Measurements from ENCODE around the gene CYYR1.
A peak's percentile ranks its signal among the peaks of the same experiment; 100 is the strongest.

CYYR1 gene

GRCh38 chr21:26572702-26573381 lies at the start of gene CYYR1:
CYYR1 (minus strand) TSS chr21:26573286; CDS start chr21:26572940, 346 bp downstream.
- H3K27ac ChIP-seq (ENCODE audit: low read depth, low read length) = peak within 1 kb of the TSS; percentile 88
- H3K36me3 ChIP-seq (ENCODE audit: control insufficient read depth, insufficient read depth, low read length) = peaks cover 7% of the 10 kb centered on the region; the same call in 1 of the 2 replicates
- peaks cover 16% of the 10 kb centered on the region for H3K4me1 ChIP-seq (ENCODE audit: control insufficient read depth, insufficient read depth, low read length)
- H3K9ac ChIP-seq (ENCODE audit: low read length) = peak within 1 kb of the TSS; percentile 99
- peak within 1 kb of the TSS; percentile 96 for H3K4me3 ChIP-seq (ENCODE audit: low read depth, low read length)
- H3K27me3 ChIP-seq (ENCODE audit: control insufficient read depth, insufficient read depth, low read length) = no peaks in the 10 kb centered on the region
- H3K9me3 ChIP-seq (ENCODE audit: control insufficient read depth, insufficient read depth, low read depth, low read length) = no peaks in the 10 kb centered on the region

GRCh38 chr21:26617176-26617575 lies 44.1 kb upstream of the CYYR1 start:
- Histone ChIP-seq H3K36me3 (ENCODE audit: control insufficient read depth, insufficient read depth, low read length) (no peaks in the 10 kb centered on the region), H3K27me3 (ENCODE audit: control insufficient read depth, insufficient read depth, low read length) (no peaks in the 10 kb centered on the region), H3K4me3 (ENCODE audit: low read depth, low read length) (no peak overlapping the region), H3K9ac (ENCODE audit: low read length) (no peak overlapping the region), H3K27ac (ENCODE audit: low read depth, low read length) (no peak overlapping the region), H3K4me1 (ENCODE audit: control insufficient read depth, insufficient read depth, low read length) (no peaks in the 10 kb centered on the region), H3K9me3 (ENCODE audit: control insufficient read depth, insufficient read depth, low read depth, low read length) (no peaks in the 10 kb centered on the region)

GRCh38 chr21:26614251-26614650 lies 41.2 kb upstream of the CYYR1 start:
- Histone ChIP-seq H3K27me3 (ENCODE audit: control insufficient read depth, insufficient read depth, low read length) (no peaks in the 10 kb centered on the region), H3K4me3 (ENCODE audit: low read depth, low read length) (no peak overlapping the region), H3K27ac (ENCODE audit: low read depth, low read length) (no peak overlapping the region), H3K9ac (ENCODE audit: low read length) (no peak overlapping the region), H3K9me3 (ENCODE audit: control insufficient read depth, insufficient read depth, low read depth, low read length) (peaks cover 4% of the 10 kb centered on the region; the same call in 1 of the 2 replicates), H3K36me3 (ENCODE audit: control insufficient read depth, insufficient read depth, low read length) (no peaks in the 10 kb centered on the region), H3K4me1 (ENCODE audit: control insufficient read depth, insufficient read depth, low read length) (no peaks in the 10 kb centered on the region)

- Histone ChIP-seq H3K27me3 (ENCODE audit: control insufficient read depth, insufficient read depth, low read length) (no peaks in the 10 kb centered on the region), H3K4me1 (ENCODE audit: control insufficient read depth, insufficient read depth, low read length) (no peaks in the 10 kb centered on the region), H3K27ac (ENCODE audit: low read depth, low read length) (no peak overlapping the region), H3K4me3 (ENCODE audit: low read depth, low read length) (no peak overlapping the region), H3K9me3 (ENCODE audit: control insufficient read depth, insufficient read depth, low read depth, low read length) (no peaks in the 10 kb centered on the region), H3K9ac (ENCODE audit: low read length) (no peak overlapping the region), H3K36me3 (ENCODE audit: control insufficient read depth, insufficient read depth, low read length) (no peaks in the 10 kb centered on the region)
These were observed 26.2 kb upstream of the CYYR1 start for GRCh38 chr21:26599261-26599660.

GRCh38 chr21:26597981-26598380 lies 24.9 kb upstream of the CYYR1 start:
- H3K9me3 ChIP-seq (ENCODE audit: control insufficient read depth, insufficient read depth, low read depth, low read length) = no peaks in the 10 kb centered on the region
- H3K27ac ChIP-seq (ENCODE audit: low read depth, low read length) = no peak overlapping the region
- no peaks in the 10 kb centered on the region for H3K4me1 ChIP-seq (ENCODE audit: control insufficient read depth, insufficient read depth, low read length)
- H3K4me3 ChIP-seq (ENCODE audit: low read depth, low read length) = no peak overlapping the region
- H3K27me3 ChIP-seq (ENCODE audit: control insufficient read depth, insufficient read depth, low read length) = no peaks in the 10 kb centered on the region
- no peaks in the 10 kb centered on the region for H3K36me3 ChIP-seq (ENCODE audit: control insufficient read depth, insufficient read depth, low read length)
- no peak overlapping the region for H3K9ac ChIP-seq (ENCODE audit: low read length)

- no peak overlapping the region for H3K27ac ChIP-seq (ENCODE audit: low read depth, low read length)
- H3K9ac ChIP-seq (ENCODE audit: low read length) = no peak overlapping the region
- H3K27me3 ChIP-seq (ENCODE audit: control insufficient read depth, insufficient read depth, low read length) = no peaks in the 10 kb centered on the region
- H3K9me3 ChIP-seq (ENCODE audit: control insufficient read depth, insufficient read depth, low read depth, low read length) = no peaks in the 10 kb centered on the region
- no peak overlapping the region for H3K4me3 ChIP-seq (ENCODE audit: low read depth, low read length)
- no peaks in the 10 kb centered on the region for H3K4me1 ChIP-seq (ENCODE audit: control insufficient read depth, insufficient read depth, low read length)
- no peaks in the 10 kb centered on the region for H3K36me3 ChIP-seq (ENCODE audit: control insufficient read depth, insufficient read depth, low read length)
These were observed 23.9 kb upstream of the CYYR1 start for GRCh38 chr21:26597031-26597430.

GRCh38 chr21:26595971-26596370 lies 22.9 kb upstream of the CYYR1 start:
- Histone ChIP-seq H3K36me3 (ENCODE audit: control insufficient read depth, insufficient read depth, low read length) (no peaks in the 10 kb centered on the region), H3K27ac (ENCODE audit: low read depth, low read length) (no peak overlapping the region), H3K9ac (ENCODE audit: low read length) (no peak overlapping the region), H3K27me3 (ENCODE audit: control insufficient read depth, insufficient read depth, low read length) (no peaks in the 10 kb centered on the region), H3K4me3 (ENCODE audit: low read depth, low read length) (no peak overlapping the region), H3K9me3 (ENCODE audit: control insufficient read depth, insufficient read depth, low read depth, low read length) (no peaks in the 10 kb centered on the region), H3K4me1 (ENCODE audit: control insufficient read depth, insufficient read depth, low read length) (no peaks in the 10 kb centered on the region)

GRCh38 chr21:26593800-26594199 lies 20.7 kb upstream of the CYYR1 start:
- H3K27ac ChIP-seq (ENCODE audit: low read depth, low read length) = no peak overlapping the region

GRCh38 chr21:26591543-26591942 lies 18.5 kb upstream of the CYYR1 start:
- no peaks in the 10 kb centered on the region for H3K4me1 ChIP-seq (ENCODE audit: control insufficient read depth, insufficient read depth, low read length)
- H3K36me3 ChIP-seq (ENCODE audit: control insufficient read depth, insufficient read depth, low read length) = no peaks in the 10 kb centered on the region
- H3K27me3 ChIP-seq (ENCODE audit: control insufficient read depth, insufficient read depth, low read length) = no peaks in the 10 kb centered on the region
- H3K9ac ChIP-seq (ENCODE audit: low read length) = no peak overlapping the region
- no peak overlapping the region for H3K4me3 ChIP-seq (ENCODE audit: low read depth, low read length)
- no peaks in the 10 kb centered on the region for H3K9me3 ChIP-seq (ENCODE audit: control insufficient read depth, insufficient read depth, low read depth, low read length)
- no peak overlapping the region for H3K27ac ChIP-seq (ENCODE audit: low read depth, low read length)

More at GRCh38 chr21:26593800-26594199, 20.7 kb upstream of the CYYR1 start:
- Histone ChIP-seq H3K9me3 (ENCODE audit: control insufficient read depth, insufficient read depth, low read depth, low read length) (no peaks in the 10 kb centered on the region), H3K4me1 (ENCODE audit: control insufficient read depth, insufficient read depth, low read length) (no peaks in the 10 kb centered on the region), H3K27me3 (ENCODE audit: control insufficient read depth, insufficient read depth, low read length) (no peaks in the 10 kb centered on the region), H3K4me3 (ENCODE audit: low read depth, low read length) (no peak overlapping the region), H3K36me3 (ENCODE audit: control insufficient read depth, insufficient read depth, low read length) (no peaks in the 10 kb centered on the region), H3K9ac (ENCODE audit: low read length) (no peak overlapping the region)

GRCh38 chr21:26588446-26588845 lies 15.4 kb upstream of the CYYR1 start:
- H3K4me1 ChIP-seq (ENCODE audit: control insufficient read depth, insufficient read depth, low read length) = peaks cover 5% of the 10 kb centered on the region; the same call in 1 of the 2 replicates
- no peaks in the 10 kb centered on the region for H3K9me3 ChIP-seq (ENCODE audit: control insufficient read depth, insufficient read depth, low read depth, low read length)
- H3K9ac ChIP-seq (ENCODE audit: low read length) = no peak overlapping the region
- no peaks in the 10 kb centered on the region for H3K36me3 ChIP-seq (ENCODE audit: control insufficient read depth, insufficient read depth, low read length)
- H3K27me3 ChIP-seq (ENCODE audit: control insufficient read depth, insufficient read depth, low read length) = no peaks in the 10 kb centered on the region
- no peak overlapping the region for H3K4me3 ChIP-seq (ENCODE audit: low read depth, low read length)
- H3K27ac ChIP-seq (ENCODE audit: low read depth, low read length) = no peak overlapping the region

- Histone ChIP-seq H3K27me3 (ENCODE audit: control insufficient read depth, insufficient read depth, low read length) (no peaks in the 10 kb centered on the region), H3K9ac (ENCODE audit: low read length) (no peak overlapping the region), H3K4me3 (ENCODE audit: low read depth, low read length) (no peak overlapping the region), H3K4me1 (ENCODE audit: control insufficient read depth, insufficient read depth, low read length) (peaks cover 5% of the 10 kb centered on the region; the same call in 1 of the 2 replicates), H3K27ac (ENCODE audit: low read depth, low read length) (no peak overlapping the region), H3K9me3 (ENCODE audit: control insufficient read depth, insufficient read depth, low read depth, low read length) (no peaks in the 10 kb centered on the region), H3K36me3 (ENCODE audit: control insufficient read depth, insufficient read depth, low read length) (no peaks in the 10 kb centered on the region)
These were observed 14.7 kb upstream of the CYYR1 start for GRCh38 chr21:26587736-26588201.
